HG03342 (cell line): ENCODE results near the gene DAND5.

Experiments used
- ATAC-seq: cut with Tn5 transposase; IDR thresholded peaks from one replicate; pipeline ENCODE4 v1.9.1; 2021; ENCODE audit warnings: mild to moderate bottlenecking, moderate library complexity; ENCODE audit not compliant: unreplicated experiment

Gene DAND5

GRCh38 chr19:13007292-13008045 is 38.1 kb downstream of the DAND5 start:
- ATAC-seq: no peak

GRCh38 chr19:13008926-13009787 is 39.8 kb downstream of the DAND5 start:
- no peak for ATAC-seq

GRCh38 chr19:13010038-13010991 is 40.9 kb downstream of the DAND5 start:
- ATAC-seq: no peak

- ATAC-seq: no peak
Measured at GRCh38 chr19:13010992-13011652, 41.7 kb downstream of the DAND5 start.

- ATAC-seq: no peak
Measured at GRCh38 chr19:13011653-13012389, 42.4 kb downstream of the DAND5 start.

- no peak for ATAC-seq
Measured at GRCh38 chr19:13012390-13012689, 43.0 kb downstream of the DAND5 start.

- no peak for ATAC-seq
Measured at GRCh38 chr19:13012690-13013608, 43.6 kb downstream of the DAND5 start.

- no peak for ATAC-seq
Measured at GRCh38 chr19:13013649-13014048, 44.3 kb downstream of the DAND5 start.

- ATAC-seq: no peak
Measured at GRCh38 chr19:13014101-13014920, 44.9 kb downstream of the DAND5 start.

- no peak for ATAC-seq
Measured at GRCh38 chr19:13014921-13015280, 45.5 kb downstream of the DAND5 start.

- ATAC-seq: no peak
Measured at GRCh38 chr19:13015361-13016223, 46.2 kb downstream of the DAND5 start.

- no peak for ATAC-seq
Measured at GRCh38 chr19:13016245-13016627, 46.9 kb downstream of the DAND5 start.

- ATAC-seq: no peak
Measured at GRCh38 chr19:13016628-13017305, 47.4 kb downstream of the DAND5 start.

- no peak for ATAC-seq
Measured at GRCh38 chr19:13017306-13018034, 48.1 kb downstream of the DAND5 start.

- no peak for ATAC-seq
Measured at GRCh38 chr19:13018035-13018914, 48.9 kb downstream of the DAND5 start.
